NB4 (cell line): ENCODE data around the gene MTMR11.

Experiments used
- POLR2A ChIP-seq: IDR thresholded peaks from 2 replicates; pipeline ENCODE4 v1.6.1; 2011; ENCODE audit warnings: mild to moderate bottlenecking; ENCODE audit not compliant: insufficient read length; ENCODE audit errors: extremely low read depth
- TF ChIP-seq, protein P1 (sequence below): IDR thresholded peaks from 2 replicates; pipeline ENCODE4 v1.6.1; 2011; ENCODE audit warnings: low read depth, low read length
- TF ChIP-seq, protein P2 (sequence below): IDR thresholded peaks from one replicate; pipeline ENCODE4 v1.5.1; 2012; ENCODE audit warnings: low read depth, low read length

DNA sequence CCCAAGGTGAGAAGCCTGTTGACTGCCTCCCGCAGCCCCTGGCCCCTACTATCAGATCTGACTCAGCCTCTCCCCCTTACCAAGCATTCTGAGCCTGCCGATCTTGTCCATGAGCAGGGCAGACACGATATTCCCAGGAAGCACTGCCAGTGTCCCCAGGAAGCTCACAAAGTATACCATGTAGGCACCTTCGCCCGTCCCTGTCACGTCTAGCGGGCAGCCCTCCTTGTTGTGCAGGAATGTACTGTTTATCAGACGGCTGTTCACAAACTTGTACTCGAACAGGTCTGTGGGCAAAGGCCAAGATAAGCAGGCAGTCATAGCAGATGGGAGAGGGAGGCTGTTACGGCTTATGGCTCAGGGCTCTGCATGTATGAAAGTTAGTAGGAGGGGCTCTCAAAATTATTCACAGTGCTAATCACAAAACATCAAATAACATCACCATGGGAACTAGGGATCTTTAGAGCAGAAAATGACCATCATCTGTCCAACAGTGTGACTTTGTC, 30.1 kb downstream of the MTMR11 start:
- TF ChIP-seq, protein P1, sequence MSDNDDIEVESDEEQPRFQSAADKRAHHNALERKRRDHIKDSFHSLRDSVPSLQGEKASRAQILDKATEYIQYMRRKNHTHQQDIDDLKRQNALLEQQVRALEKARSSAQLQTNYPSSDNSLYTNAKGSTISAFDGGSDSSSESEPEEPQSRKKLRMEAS: no peak
- TF ChIP-seq, protein P2, sequence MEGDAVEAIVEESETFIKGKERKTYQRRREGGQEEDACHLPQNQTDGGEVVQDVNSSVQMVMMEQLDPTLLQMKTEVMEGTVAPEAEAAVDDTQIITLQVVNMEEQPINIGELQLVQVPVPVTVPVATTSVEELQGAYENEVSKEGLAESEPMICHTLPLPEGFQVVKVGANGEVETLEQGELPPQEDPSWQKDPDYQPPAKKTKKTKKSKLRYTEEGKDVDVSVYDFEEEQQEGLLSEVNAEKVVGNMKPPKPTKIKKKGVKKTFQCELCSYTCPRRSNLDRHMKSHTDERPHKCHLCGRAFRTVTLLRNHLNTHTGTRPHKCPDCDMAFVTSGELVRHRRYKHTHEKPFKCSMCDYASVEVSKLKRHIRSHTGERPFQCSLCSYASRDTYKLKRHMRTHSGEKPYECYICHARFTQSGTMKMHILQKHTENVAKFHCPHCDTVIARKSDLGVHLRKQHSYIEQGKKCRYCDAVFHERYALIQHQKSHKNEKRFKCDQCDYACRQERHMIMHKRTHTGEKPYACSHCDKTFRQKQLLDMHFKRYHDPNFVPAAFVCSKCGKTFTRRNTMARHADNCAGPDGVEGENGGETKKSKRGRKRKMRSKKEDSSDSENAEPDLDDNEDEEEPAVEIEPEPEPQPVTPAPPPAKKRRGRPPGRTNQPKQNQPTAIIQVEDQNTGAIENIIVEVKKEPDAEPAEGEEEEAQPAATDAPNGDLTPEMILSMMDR: no peak
- no peak for TF ChIP-seq POLR2A
